ENCODE results near the gene GAPVD1.

Gene GAPVD1

DNA sequence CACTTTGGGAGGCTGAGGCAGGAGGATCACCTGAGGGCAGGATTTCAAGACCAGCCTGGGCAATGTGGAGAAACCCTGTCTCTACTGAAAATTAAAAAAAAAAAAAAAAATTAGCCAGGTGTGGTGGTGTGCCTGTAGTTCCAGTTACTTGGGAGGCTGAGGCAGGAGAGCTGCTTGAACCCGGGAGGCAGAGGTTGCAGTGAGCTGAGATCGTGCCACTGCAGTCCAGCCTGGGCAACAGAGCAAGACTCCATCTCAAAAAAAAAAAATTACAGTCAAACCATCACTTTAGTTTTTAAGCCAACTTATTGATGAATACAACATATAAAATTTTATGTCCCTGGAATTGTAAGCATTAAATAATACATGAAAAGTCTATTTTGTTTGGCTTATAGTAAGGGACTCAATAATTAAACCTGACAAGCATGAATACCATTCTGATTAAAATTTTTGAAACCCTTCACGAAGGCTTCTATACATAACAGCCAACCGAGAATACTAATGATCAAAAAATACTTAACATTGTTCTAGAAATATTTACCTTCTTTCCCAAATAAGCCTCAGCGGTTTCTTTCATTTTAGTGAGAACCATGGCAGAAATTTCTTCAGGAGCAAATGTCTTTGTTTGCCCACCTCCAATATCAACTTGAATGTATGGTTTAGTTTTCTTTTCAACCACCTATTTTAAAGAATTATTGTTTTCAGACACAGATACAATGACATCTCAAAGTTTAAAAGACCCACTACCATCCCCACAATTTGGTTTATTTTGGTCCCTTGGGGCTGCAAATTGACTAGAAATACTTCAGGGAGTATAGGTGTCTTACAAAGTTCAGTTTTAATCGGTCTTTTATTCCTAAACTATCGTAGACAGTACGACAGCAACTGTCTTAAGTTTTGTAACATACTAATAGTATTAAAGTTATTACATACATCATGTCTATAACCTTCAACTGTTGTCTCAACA is 21.7 kb upstream of the GAPVD1 start:
- DNase-seq (ENCODE audit: low read depth, low spot score): no peak
- H3K4me3 ChIP-seq (ENCODE audit: low read depth, low read length): peak overlapping the region; percentile 99
- CTCF ChIA-PET: no interaction called here
- TF ChIP-seq, protein P1, sequence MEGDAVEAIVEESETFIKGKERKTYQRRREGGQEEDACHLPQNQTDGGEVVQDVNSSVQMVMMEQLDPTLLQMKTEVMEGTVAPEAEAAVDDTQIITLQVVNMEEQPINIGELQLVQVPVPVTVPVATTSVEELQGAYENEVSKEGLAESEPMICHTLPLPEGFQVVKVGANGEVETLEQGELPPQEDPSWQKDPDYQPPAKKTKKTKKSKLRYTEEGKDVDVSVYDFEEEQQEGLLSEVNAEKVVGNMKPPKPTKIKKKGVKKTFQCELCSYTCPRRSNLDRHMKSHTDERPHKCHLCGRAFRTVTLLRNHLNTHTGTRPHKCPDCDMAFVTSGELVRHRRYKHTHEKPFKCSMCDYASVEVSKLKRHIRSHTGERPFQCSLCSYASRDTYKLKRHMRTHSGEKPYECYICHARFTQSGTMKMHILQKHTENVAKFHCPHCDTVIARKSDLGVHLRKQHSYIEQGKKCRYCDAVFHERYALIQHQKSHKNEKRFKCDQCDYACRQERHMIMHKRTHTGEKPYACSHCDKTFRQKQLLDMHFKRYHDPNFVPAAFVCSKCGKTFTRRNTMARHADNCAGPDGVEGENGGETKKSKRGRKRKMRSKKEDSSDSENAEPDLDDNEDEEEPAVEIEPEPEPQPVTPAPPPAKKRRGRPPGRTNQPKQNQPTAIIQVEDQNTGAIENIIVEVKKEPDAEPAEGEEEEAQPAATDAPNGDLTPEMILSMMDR (IDR thresholded peaks at IDR 0.05; ENCODE audit: insufficient read depth, low read length, missing control alignments): no peak
- POLR2A ChIA-PET: interaction anchor here (1.7 to 2.4 kb wide), 2 partner anchors 11 to 21 kb away, joined by 12 to 24 read pairs; partner anchors contain the start of gene GAPVD1

- peak overlapping the region; percentile 99 for H3K4me3 ChIP-seq (ENCODE audit: low read depth, low read length)
- no peak for DNase-seq (ENCODE audit: low read depth, low spot score)
- TF ChIP-seq, protein P1 (IDR thresholded peaks at IDR 0.05; ENCODE audit: insufficient read depth, low read length, missing control alignments): no peak
- CTCF ChIA-PET: no interaction called here
- POLR2A ChIA-PET: interaction anchor here (0.8 to 2.9 kb wide), 5 partner anchors 10 to 103 kb away, joined by 3 to 24 read pairs (median 12); partner anchors contain the start of gene GAPVD1
These were observed 21.0 kb upstream of the GAPVD1 start for GRCh38 chr9:125240649-125240999.

- POLR2A ChIA-PET: interaction anchor here (0.6 to 2.9 kb wide), 19 partner anchors 8 to 155 kb away, joined by 3 to 24 read pairs (median 3); partner anchors contain the start of gene GAPVD1
- TF ChIP-seq, protein P1 (IDR thresholded peaks at IDR 0.05; ENCODE audit: insufficient read depth, low read length, missing control alignments): peak; percentile 31
- CTCF ChIA-PET: interaction anchor here (1.0 kb wide), 1 partner anchor 10 kb away, joined by 3 read pairs; no protein-coding TSS in a partner anchor
- DNase-seq (ENCODE audit: low read depth, low spot score): peak; percentile 98
- peak within 1 kb of the TSS; percentile 99 for H3K4me3 ChIP-seq (ENCODE audit: low read depth, low read length)
These were observed 20.4 kb upstream of the GAPVD1 start, which contains the start of gene HSPA5 for GRCh38 chr9:125241000-125241862. HSPA5 (minus strand) TSS chr9:125241343; CDS start chr9:125241126, 217 bp downstream.

GRCh38 chr9:125241863-125242739 is 19.5 kb upstream of the GAPVD1 start:
- DNase-seq (ENCODE audit: low read depth, low spot score): no peak
- TF ChIP-seq, protein P1 (IDR thresholded peaks at IDR 0.05; ENCODE audit: insufficient read depth, low read length, missing control alignments): no peak
- CTCF ChIA-PET: interaction anchor here (1.0 kb wide), 1 partner anchor 9 kb away, joined by 3 read pairs; no protein-coding TSS in a partner anchor
- POLR2A ChIA-PET: interaction anchor here (0.6 to 2.9 kb wide), 19 partner anchors 8 to 128 kb away, joined by 3 to 24 read pairs (median 4); partner anchors contain the start of gene GAPVD1
- H3K4me3 ChIP-seq (ENCODE audit: low read depth, low read length): peak overlapping the region; percentile 79

GRCh38 chr9:125243792-125244260 is 17.8 kb upstream of the GAPVD1 start:
- CTCF ChIA-PET: interaction anchor here (1.6 to 2.4 kb wide), 2 partner anchors 9 to 17 kb away, joined by 3 to 12 read pairs; partner anchors contain the start of gene GAPVD1
- POLR2A ChIA-PET: interaction anchor here (1.2 to 2.0 kb wide), 2 partner anchors 8 to 10 kb away, joined by 3 to 16 read pairs; no protein-coding TSS in a partner anchor

More at GRCh38 chr9:125243792-125244260, 17.8 kb upstream of the GAPVD1 start:
- H3K4me3 ChIP-seq (ENCODE audit: low read depth, low read length): no peak overlapping the region
- DNase-seq (ENCODE audit: low read depth, low spot score): no peak
- TF ChIP-seq, protein P1 (IDR thresholded peaks at IDR 0.05; ENCODE audit: insufficient read depth, low read length, missing control alignments): no peak

Measured in AG04449 (cell line).